Activated naive CD8-positive, alpha-beta T cell (primary cell): ENCODE measurements around the gene DENND1A.
A peak's percentile ranks its signal among the peaks of the same experiment; 100 is the strongest.
"Not testable (repeated sequence)": the region's sequence is repeated elsewhere in the genome, so short reads cannot be mapped to it uniquely, and the experiment has no call there.

ENCODE experiments used
- H3K27ac Mint-ChIP-seq: one replicate; pipeline ENCODE4 v1.8.0; 2021; ENCODE audit warnings: mixed read lengths
- H3K27me3 Mint-ChIP-seq: one replicate; pipeline ENCODE4 v1.8.0; 2021; ENCODE audit warnings: mixed read lengths
- H3K36me3 Mint-ChIP-seq: one replicate; pipeline ENCODE4 v1.8.0; 2021; ENCODE audit warnings: mixed read lengths
- H3K4me1 Mint-ChIP-seq: one replicate; pipeline ENCODE4 v1.8.0; 2021; ENCODE audit warnings: low read depth, mixed read lengths
- H3K4me3 Mint-ChIP-seq: one replicate; pipeline ENCODE4 v1.8.0; 2021; ENCODE audit warnings: mild to moderate bottlenecking, mixed read lengths
- H3K9me3 Mint-ChIP-seq: one replicate; pipeline ENCODE4 v1.8.0; 2021; ENCODE audit warnings: low read depth, mixed read lengths

DENND1A gene

DNA sequence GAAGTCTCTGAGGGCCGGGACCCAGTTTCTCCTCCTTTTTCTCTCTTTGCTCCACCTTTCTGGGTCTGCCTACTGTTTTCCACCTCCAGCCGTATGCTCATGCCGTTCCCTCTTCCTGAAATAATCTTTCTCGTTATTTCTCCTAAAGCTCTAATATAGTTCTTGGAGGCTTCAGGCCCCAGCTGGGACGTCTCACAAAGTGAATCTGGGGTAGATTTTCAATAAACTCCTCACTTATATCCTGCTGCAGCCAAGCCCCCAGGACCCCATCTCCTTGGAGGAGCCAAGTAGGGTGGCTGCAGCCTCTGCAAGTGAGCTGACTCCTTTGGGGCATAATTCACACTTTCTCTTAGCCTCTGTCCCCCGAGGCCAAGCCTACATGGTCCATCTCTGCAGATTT is 588.1 kb downstream of the DENND1A start:
- Mint-ChIP-seq H3K9me3 (no peaks in the 10 kb centered on the region), H3K4me3 (no peak overlapping the region), H3K4me1 (peaks cover 42% of the 10 kb centered on the region), H3K36me3 (no peaks in the 10 kb centered on the region), H3K27ac (peak overlapping the region; percentile 29), H3K27me3 (no peaks in the 10 kb centered on the region)

DNA sequence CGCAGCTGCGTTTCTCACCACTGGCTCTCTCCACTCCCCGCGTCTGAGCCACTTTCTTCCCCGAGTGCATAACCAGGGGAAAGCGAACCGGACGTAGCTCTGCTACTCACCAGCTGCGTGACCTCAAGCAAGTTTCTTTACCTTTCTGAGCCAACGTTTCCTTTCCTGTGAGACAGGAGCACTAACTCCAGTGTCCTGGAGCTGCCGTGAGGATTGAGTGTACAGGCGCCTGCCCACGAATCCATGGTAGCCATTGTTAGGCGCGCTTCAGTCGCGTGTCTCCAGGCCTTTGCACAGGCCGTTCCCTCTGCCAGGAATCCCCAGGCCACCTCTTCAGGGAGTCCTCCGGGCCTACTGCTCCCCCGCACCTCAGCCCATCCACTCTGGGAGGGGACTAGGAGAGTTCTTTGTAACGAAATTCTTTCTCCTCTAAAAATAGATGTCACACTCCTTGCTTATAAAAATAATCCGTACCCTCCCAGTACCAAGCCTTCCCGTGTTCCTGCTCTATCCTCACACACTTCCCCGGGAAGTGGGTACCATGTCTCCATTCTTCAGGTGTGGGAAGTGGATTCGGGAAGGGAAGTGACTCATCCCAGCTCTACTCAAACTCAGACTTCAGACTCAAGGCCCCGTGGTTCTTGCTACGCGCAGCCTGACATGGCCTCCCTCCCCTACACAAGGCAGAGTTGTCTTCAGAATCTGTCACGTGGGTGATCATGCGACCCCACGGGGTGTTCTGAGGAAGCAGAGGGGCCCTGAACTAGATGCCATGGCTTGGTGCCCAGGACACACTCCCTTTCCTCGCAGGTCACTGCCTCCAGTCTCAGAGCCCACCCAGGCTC is 590.0 kb downstream of the DENND1A start:
- no peaks in the 10 kb centered on the region for H3K9me3 Mint-ChIP-seq
- peak overlapping the region; percentile 88 for H3K4me3 Mint-ChIP-seq
- H3K27ac Mint-ChIP-seq = peak overlapping the region; percentile 96
- peaks cover 42% of the 10 kb centered on the region for H3K4me1 Mint-ChIP-seq
- H3K27me3 Mint-ChIP-seq = no peaks in the 10 kb centered on the region
- H3K36me3 Mint-ChIP-seq = no peaks in the 10 kb centered on the region

DNA sequence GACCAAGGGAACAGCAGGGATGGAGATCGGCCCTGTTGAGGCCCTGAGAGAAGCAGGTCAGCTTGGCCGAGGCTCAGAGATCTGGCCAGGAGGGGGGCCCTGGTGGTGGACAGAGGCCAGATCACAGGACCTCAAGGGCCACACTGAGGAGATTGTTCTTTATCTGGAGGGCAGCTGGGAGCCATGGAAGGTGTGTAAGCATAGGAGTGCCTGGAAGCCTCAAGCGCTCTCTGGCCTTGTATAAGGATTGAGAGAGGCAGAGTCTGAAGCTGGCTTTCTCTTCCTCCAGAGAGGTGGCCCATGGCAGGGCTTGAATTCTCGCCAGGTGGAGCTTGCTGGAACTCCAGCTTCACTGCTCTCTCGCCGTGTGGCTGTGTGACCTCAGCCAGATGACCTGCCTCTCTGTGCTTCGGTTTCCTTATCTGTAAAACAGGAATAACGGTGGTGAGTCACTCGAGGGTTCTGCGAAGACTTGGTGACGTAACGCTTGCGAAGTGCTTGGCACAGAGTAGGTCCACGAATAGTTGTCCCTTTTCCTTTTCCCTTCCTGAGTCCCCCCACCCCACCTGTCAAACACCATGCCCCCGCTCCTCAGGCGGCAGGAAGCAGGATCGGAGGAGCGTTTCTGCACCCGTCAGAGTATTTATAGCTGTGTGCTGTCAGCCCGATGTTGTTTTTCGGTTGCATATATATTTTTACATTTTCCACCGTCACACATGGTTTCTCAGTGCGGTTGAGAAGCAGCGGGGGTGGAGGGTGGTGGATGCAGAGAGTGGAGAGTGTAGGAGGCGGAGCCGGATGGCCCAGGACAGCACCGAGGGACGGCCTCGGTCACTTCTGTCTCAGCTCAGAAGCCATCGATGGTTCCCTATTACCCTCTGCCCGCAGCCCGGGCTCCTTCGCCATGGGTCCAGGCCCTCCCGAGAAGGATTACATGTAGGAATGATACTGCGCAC is 590.9 kb downstream of the DENND1A start:
- H3K4me1 Mint-ChIP-seq = peaks cover 42% of the 10 kb centered on the region
- no peaks in the 10 kb centered on the region for H3K9me3 Mint-ChIP-seq
- H3K4me3 Mint-ChIP-seq = peak overlapping the region; percentile 88
- H3K27ac Mint-ChIP-seq = peak overlapping the region; percentile 96
- H3K36me3 Mint-ChIP-seq = no peaks in the 10 kb centered on the region
- H3K27me3 Mint-ChIP-seq = no peaks in the 10 kb centered on the region

DNA sequence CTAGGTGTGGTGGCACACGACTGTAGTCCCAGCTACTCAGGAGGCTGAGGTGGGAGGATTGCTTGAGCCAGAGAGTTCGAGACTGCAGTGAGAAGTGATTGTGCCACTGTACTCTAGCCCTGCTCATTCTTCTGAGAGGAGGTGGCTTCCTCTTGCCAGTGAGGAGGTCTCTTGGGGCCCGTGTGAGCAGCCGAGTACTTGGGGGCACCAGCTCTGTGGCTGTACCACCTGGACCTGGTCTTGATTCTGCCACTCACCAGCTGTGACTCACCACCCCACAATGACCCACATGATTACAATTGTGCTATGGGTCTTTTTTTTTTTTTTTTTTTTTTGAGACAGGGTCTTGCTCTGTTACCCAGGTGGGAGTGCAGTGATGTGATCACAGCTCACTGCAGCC is 592.0 kb downstream of the DENND1A start:
- no peaks in the 10 kb centered on the region for H3K9me3 Mint-ChIP-seq
- no peak overlapping the region for H3K4me3 Mint-ChIP-seq
- peaks cover 45% of the 10 kb centered on the region for H3K4me1 Mint-ChIP-seq
- no peaks in the 10 kb centered on the region for H3K36me3 Mint-ChIP-seq
- no peaks in the 10 kb centered on the region for H3K27me3 Mint-ChIP-seq
- H3K27ac Mint-ChIP-seq = no peak overlapping the region

DNA sequence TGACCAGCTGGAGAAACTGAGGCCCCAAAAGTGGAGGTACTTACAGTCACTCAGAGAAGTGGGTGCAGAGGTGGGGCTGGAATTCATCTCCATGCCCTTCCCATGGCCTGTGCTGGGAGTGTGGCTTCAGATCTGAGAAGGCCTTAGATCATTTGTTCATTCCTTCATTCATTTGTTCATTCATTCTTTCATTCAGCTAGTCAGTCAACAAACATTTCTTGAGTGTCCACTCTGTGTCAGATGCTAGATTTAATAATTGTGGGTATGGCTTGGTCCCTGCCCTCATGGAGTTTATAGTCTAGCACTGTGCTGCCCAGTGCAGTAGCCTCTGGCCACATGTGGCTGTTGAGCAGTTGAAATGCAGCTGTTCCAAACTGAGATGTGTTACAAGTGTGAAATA is 593.0 kb downstream of the DENND1A start:
- Mint-ChIP-seq H3K9me3 (no peaks in the 10 kb centered on the region), H3K27me3 (no peaks in the 10 kb centered on the region), H3K27ac (no peak overlapping the region), H3K4me3 (no peak overlapping the region), H3K36me3 (no peaks in the 10 kb centered on the region), H3K4me1 (peaks cover 48% of the 10 kb centered on the region)

DNA sequence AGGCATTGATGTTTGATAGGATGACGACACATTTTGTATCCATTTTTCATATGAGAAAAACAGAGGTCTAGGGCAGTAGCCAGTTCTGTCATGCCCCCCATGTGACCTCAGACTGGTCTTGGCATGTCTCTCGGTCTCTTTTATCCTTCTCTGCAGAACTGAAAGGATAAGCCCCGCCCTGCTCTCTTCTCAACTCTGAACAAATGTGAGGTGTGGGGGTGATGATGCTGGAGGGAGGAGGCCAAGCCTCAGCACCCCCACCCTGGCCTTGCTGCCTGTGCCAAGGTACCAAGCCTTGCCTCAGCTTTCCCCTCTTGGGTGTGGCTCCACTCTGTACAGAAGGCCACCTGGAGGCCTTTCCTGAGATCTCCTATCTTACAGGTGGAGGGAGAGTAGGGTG is 593.5 kb downstream of the DENND1A start:
- Mint-ChIP-seq H3K27ac (no peak overlapping the region), H3K4me1 (peaks cover 44% of the 10 kb centered on the region), H3K9me3 (no peaks in the 10 kb centered on the region), H3K36me3 (no peaks in the 10 kb centered on the region), H3K4me3 (no peak overlapping the region), H3K27me3 (no peaks in the 10 kb centered on the region)

DNA sequence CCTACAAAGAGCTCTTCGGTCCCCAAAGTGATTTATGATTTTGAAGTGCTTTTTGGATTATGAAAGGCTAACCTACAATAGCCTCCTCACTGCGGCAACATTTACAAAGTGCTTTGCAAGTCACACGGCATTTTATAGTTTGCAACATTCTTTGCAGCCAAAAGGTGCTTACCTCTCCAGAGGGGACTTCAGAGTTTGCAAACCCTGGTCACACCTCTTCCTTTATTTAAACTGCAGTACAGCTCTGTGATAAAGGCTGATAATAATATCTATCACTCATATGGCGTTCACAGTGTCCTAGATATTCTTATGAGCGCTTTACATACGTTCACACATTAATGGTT is 594.0 kb downstream of the DENND1A start:
- Mint-ChIP-seq H3K27me3 (no peaks in the 10 kb centered on the region), H3K4me1 (peaks cover 39% of the 10 kb centered on the region), H3K9me3 (no peaks in the 10 kb centered on the region), H3K4me3 (no peak overlapping the region), H3K36me3 (no peaks in the 10 kb centered on the region), H3K27ac (no peak overlapping the region)

DNA sequence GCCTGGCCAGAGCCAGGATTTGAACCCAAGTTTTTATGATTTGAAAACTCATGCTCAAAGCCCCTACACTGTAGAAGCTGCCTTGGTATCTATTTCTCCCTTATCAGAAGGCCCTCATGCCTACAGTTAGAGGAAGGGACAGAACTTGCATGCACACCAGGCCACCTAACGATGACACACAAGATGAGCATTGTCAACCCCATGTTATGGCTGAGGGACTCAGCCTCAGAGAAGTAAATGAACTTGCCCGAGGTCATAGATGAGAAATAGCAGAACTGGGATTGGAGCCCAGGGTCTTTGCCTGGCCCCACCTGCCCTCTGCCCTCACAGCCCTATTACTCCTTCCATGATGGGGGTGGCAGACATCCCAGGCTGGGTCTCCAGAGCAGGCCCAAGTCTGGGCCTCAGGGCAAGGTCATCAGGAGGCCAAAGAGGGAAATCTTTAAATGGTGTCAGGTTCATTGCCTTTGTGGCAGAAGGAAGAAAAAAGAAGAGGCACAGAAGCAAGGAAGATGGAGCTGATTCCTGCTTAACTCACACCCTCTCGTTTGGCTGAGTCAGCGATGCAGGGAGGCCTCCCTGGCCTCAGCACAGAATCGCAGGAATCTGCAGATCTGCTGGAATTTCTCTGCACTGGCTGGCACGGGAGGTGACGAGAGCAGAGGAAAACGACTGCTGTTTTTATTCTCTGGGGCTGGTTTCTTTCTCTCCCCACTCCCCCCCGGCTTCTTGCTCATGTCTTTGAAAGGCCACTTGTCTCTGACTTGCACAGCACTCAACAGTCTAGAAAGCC is 594.5 kb downstream of the DENND1A start:
- H3K4me3 Mint-ChIP-seq = no peak overlapping the region
- H3K27ac Mint-ChIP-seq = peak overlapping the region; percentile 70
- H3K27me3 Mint-ChIP-seq = no peaks in the 10 kb centered on the region

DNA sequence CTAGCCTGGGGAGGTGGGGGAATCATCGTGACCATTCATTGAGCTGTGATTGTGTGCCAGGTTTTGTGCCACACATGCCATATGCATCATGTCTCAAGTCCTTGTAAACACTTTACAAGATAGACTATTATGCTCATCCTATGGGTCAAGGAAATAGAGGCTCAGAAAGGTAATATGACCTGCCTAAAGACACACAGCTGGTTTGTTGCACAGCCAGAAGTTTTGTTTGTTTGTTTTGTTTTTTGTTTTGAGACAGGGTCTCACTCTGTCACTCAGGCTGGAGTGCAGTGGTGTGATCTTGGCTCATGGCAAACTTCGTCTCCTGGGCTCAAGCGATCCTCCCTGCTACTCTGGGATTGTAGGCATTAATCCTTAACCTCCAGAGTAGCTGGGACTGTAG is 595.3 kb downstream of the DENND1A start:
- Mint-ChIP-seq H3K4me3 (no peak overlapping the region), H3K36me3 (no peaks in the 10 kb centered on the region), H3K9me3 (no peaks in the 10 kb centered on the region), H3K27me3 (no peaks in the 10 kb centered on the region), H3K4me1 (peaks cover 26% of the 10 kb centered on the region), H3K27ac (no peak overlapping the region)

More for the DNA sequence above, 594.5 kb downstream of the DENND1A start:
- Mint-ChIP-seq H3K36me3 (no peaks in the 10 kb centered on the region), H3K4me1 (peaks cover 33% of the 10 kb centered on the region), H3K9me3 (no peaks in the 10 kb centered on the region)

DNA sequence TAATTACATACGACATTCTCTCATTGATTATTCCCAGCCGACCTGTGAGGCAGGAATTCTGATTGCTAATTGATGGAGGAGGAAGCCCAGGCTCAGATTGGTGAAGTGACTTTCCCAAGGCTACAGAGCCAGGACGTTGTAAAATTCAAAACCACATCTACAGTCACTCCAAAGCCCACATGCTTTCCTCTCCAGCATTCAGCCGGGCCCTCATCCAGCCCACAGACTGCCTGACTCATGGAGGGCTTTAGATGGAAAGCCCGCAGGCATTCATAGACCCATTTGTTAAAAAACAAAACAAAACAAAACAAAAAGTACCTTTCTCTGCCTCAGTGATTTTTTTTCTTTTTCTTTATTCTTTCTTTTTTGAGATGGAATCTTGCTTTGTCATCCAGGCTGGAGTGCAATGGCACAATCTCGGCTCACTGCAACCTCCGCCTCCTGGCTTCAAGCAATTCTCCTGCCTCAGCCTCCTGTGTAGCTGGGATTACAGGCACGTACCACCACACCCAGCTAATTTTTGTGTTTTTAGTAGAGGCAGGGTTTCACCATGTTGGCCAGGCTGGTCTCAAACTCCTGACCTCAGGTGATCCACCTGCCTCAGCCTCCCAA is 596.8 kb downstream of the DENND1A start:
- not testable (repeated sequence) for H3K4me3 Mint-ChIP-seq, H3K36me3 Mint-ChIP-seq, H3K9me3 Mint-ChIP-seq, H3K27ac Mint-ChIP-seq, H3K27me3 Mint-ChIP-seq
- peaks cover 18% of the 10 kb centered on the region for H3K4me1 Mint-ChIP-seq

DNA sequence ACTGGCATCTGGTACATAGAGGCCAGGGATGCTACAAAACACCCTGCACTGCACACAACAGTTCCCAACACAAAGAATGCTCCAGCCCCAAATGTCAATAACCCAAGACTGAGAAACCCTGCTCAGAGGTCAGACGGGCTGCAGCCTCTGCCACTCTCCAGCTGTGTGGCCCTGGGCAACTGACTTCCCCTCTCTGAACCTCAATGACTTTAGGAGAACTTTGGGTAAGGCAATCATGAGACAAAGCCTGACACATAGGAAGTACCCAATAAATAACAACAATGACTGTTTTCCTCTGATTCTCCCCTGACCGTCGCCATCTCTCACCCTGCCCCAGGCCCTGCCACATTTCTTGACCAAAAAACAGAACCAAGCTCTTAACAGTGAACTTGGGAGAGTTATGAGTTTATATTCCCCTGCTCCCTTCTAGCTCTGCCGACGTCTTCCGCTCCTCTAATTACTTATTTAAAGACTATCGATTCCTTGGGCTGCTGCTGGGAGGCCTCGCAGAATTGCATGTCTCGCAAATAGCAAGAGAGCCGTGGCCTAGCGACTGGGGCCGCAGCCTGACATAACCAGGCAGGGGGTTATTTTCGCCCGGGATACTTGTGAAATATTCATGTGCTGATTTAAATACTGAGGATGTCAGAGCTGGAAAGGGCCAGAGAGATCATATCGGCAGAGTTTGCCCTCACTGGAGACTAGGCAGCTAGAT is 598.4 kb downstream of the DENND1A start:
- Mint-ChIP-seq H3K9me3 (no peaks in the 10 kb centered on the region), H3K27ac (no peak overlapping the region), H3K27me3 (no peaks in the 10 kb centered on the region), H3K4me3 (no peak overlapping the region), H3K36me3 (no peaks in the 10 kb centered on the region), H3K4me1 (peaks cover 14% of the 10 kb centered on the region)
